Tibial nerve (tissue), 4 donors: ENCODE data around the gene RNF13.

ENCODE experiments used
- EP300 ChIP-seq, 2 donors: sonication (generic); formaldehyde crosslinking; IDR thresholded peaks; one replicate each; pipeline ENCODE4 v1.6.1; 2017; ENCODE audit warnings: antibody characterized with exemption in 2 of 2, mild to moderate bottlenecking in 1 of 2
- POLR2A ChIP-seq, 2 donors: fragments of 450-650 bp; IDR thresholded peaks; one replicate each; pipeline ENCODE4 v1.6.1; 2017; ENCODE audit warnings: antibody characterized with exemption in 2 of 2, mild to moderate bottlenecking in 2 of 2, moderate library complexity in 2 of 2
- TF ChIP-seq, protein P1 (sequence below), 5 experiments: fragments of 200-600 bp in 3 of 5; fragments of 450-650 bp in 2 of 5; sonication (generic) in 3 of 5; IDR thresholded peaks; one replicate each; pipeline ENCODE4 v1.5.1; 2016 to 2019; ENCODE audit warnings: antibody characterized with exemption in 5 of 5, mild to moderate bottlenecking in 3 of 5, moderate library complexity in 2 of 5

DNA sequence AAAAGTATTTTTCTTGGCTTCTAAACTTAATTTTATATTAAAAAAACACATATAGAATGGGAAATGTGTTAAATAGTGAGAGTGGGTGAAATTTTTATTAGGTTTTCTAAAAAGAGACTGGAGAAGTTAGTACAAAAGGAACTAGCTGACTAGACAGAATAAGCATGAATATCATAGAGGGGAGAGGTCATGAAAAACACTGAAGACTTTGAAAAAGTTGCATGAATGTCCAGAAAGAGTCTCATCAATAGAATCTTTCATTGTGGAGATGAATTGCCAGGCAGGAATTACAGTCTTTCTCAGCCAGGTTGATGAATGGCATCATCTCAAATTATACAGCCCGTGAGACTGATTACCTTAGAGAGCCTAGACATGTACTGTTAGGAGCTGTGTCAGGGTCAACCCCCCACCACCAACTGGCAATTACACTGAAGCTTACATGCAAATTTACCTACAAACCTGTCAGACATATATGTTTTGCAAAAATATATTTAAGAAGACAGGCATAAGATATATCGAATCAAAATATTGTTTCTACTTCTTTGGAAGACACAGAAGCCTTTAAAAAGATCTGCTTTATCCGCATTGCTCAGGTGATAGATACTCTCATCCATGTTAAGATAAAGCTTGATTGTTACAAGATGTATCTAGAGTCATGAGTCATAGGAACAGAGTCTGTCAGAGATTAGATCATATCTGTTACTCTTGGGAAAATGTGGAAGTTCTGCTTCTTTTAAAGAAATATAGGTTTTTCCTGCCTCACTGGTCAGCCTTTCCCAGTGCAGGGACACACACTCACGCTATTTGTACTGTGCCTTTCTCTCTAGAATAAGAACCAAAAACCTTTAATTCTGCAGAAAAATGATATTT, 192.5 kb downstream of the RNF13 start:
- TF ChIP-seq POLR2A (IDR thresholded peaks at IDR 0.05), result no peak
- TF ChIP-seq, protein P1, sequence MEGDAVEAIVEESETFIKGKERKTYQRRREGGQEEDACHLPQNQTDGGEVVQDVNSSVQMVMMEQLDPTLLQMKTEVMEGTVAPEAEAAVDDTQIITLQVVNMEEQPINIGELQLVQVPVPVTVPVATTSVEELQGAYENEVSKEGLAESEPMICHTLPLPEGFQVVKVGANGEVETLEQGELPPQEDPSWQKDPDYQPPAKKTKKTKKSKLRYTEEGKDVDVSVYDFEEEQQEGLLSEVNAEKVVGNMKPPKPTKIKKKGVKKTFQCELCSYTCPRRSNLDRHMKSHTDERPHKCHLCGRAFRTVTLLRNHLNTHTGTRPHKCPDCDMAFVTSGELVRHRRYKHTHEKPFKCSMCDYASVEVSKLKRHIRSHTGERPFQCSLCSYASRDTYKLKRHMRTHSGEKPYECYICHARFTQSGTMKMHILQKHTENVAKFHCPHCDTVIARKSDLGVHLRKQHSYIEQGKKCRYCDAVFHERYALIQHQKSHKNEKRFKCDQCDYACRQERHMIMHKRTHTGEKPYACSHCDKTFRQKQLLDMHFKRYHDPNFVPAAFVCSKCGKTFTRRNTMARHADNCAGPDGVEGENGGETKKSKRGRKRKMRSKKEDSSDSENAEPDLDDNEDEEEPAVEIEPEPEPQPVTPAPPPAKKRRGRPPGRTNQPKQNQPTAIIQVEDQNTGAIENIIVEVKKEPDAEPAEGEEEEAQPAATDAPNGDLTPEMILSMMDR (IDR thresholded peaks at IDR 0.05), result no peak
- TF ChIP-seq EP300 (IDR thresholded peaks at IDR 0.05), result no peak
